MM.1S (cell line): Measurements from ENCODE around the gene TRIM7.
"Not testable (repeated sequence)": the region's sequence is repeated elsewhere in the genome, so short reads cannot be mapped to it uniquely, and the experiment has no call there.

Experiments used
- DNase-seq: peaks from one replicate; pipeline ENCODE4 v3.0.0-alpha.2; 2015
- H2AFZ ChIP-seq: fragments of 300-600 bp; sonication (generic); 2 replicates; pipeline ENCODE4 v1.6.0; 2016; ENCODE audit warnings: antibody characterized with exemption, low read length
- H3F3A ChIP-seq: fragments of 300-600 bp; sonication (generic); 2 replicates; pipeline ENCODE4 v1.6.1; 2016; ENCODE audit warnings: mild to moderate bottlenecking, antibody characterized with exemption, low read length, moderate library complexity, mixed read lengths; ENCODE audit not compliant: insufficient read depth
- H3K27ac ChIP-seq: fragments of 300-600 bp; sonication (generic); 2 replicates; pipeline ENCODE4 v1.5.1; 2016; ENCODE audit warnings: mild to moderate bottlenecking, low read length
- H3K27me3 ChIP-seq: fragments of 300-600 bp; sonication (generic); replicated peaks from 2 replicates; pipeline ENCODE4 v1.6.0; 2016; ENCODE audit warnings: low read length; ENCODE audit not compliant: insufficient read depth
- H3K36me3 ChIP-seq: fragments of 300-600 bp; sonication (generic); replicated peaks from 2 replicates; pipeline ENCODE4 v1.6.1; 2016; ENCODE audit warnings: mild to moderate bottlenecking, low read length, mixed read lengths; ENCODE audit not compliant: insufficient read depth
- H3K4me1 ChIP-seq: fragments of 300-600 bp; sonication (generic); 2 replicates; pipeline ENCODE4 v1.6.1; 2016; ENCODE audit warnings: low read length, mixed read lengths
- H3K4me2 ChIP-seq: fragments of 300-600 bp; sonication (generic); 2 replicates; pipeline ENCODE4 v1.6.0; 2016; ENCODE audit warnings: low read depth, low read length
- H3K4me3 ChIP-seq: fragments of 300-600 bp; sonication (generic); 2 replicates; pipeline ENCODE4 v1.5.1; 2016; ENCODE audit warnings: low read length, mixed read lengths
- H3K79me2 ChIP-seq: fragments of 300-600 bp; sonication (generic); 2 replicates; pipeline ENCODE4 v1.6.1; 2016; ENCODE audit warnings: mixed run types, low read length, mixed read lengths
- H3K9ac ChIP-seq: fragments of 300-600 bp; sonication (generic); 2 replicates; pipeline ENCODE4 v1.6.1; 2016; ENCODE audit warnings: low read length, mixed read lengths
- H3K9me2 ChIP-seq: fragments of 300-600 bp; sonication (generic); replicated peaks from 2 replicates; pipeline ENCODE4 v1.6.1; 2016; ENCODE audit warnings: mild to moderate bottlenecking, low read length, mixed read lengths; ENCODE audit not compliant: insufficient read depth
- H3K9me3 ChIP-seq: fragments of 300-600 bp; sonication (generic); replicated peaks from 2 replicates; pipeline ENCODE4 v1.6.1; 2016; ENCODE audit warnings: mild to moderate bottlenecking, low read length, mixed read lengths; ENCODE audit not compliant: insufficient read depth
- H4K20me1 ChIP-seq: fragments of 300-600 bp; sonication (generic); 2 replicates; pipeline ENCODE4 v1.6.1; 2016; ENCODE audit warnings: mild to moderate bottlenecking, low read length, moderate library complexity, mixed read lengths; ENCODE audit not compliant: insufficient read depth
- EZH2 ChIP-seq: fragments of 300-600 bp; sonication (generic); optimal IDR thresholded peaks from 2 replicates; pipeline ENCODE3; 2017; ENCODE audit warnings: low read depth, mild to moderate bottlenecking, antibody characterized with exemption, low read length, mixed read lengths
- EZH2phosphoT487 ChIP-seq: fragments of 300-600 bp; sonication (generic); IDR thresholded peaks from 2 replicates; pipeline ENCODE4 v1.6.1; 2018; ENCODE audit warnings: antibody characterized with exemption, low read length
- TF ChIP-seq, protein P1 (sequence below): fragments of 300-600 bp; sonication (generic); IDR thresholded peaks from 2 replicates; pipeline ENCODE4 v1.5.1; 2016; ENCODE audit warnings: antibody characterized with exemption, low read length, mixed read lengths

Gene TRIM7

GRCh38 chr5:181184845-181185216 lies 20.2 kb downstream of the TRIM7 start:
- Histone ChIP-seq H2AFZ (peak overlapping the region; percentile 52), H3K36me3 (no peaks in the 10 kb centered on the region), H3K9ac (peak overlapping the region; percentile 19; the same call in 1 of the 2 replicates), H3K79me2 (no peaks in the 10 kb centered on the region), H4K20me1 (no peaks in the 10 kb centered on the region), H3F3A (peaks cover 43% of the 10 kb centered on the region), H3K27me3 (peaks cover 4% of the 10 kb centered on the region; the same call in 1 of the 2 replicates), H3K4me1 (0 out of 2 replicates have a peak, but pooled peaks cover 4% of the 10 kb centered on the region), H3K9me2 (no peaks in the 10 kb centered on the region), H3K9me3 (no peaks in the 10 kb centered on the region), H3K4me3 (peak overlapping the region; percentile 1), H3K4me2 (peak overlapping the region; percentile 84; the same call in 1 of the 2 replicates), H3K27ac (peak overlapping the region; percentile 49; the same call in 1 of the 2 replicates)
- TF ChIP-seq, protein P1, sequence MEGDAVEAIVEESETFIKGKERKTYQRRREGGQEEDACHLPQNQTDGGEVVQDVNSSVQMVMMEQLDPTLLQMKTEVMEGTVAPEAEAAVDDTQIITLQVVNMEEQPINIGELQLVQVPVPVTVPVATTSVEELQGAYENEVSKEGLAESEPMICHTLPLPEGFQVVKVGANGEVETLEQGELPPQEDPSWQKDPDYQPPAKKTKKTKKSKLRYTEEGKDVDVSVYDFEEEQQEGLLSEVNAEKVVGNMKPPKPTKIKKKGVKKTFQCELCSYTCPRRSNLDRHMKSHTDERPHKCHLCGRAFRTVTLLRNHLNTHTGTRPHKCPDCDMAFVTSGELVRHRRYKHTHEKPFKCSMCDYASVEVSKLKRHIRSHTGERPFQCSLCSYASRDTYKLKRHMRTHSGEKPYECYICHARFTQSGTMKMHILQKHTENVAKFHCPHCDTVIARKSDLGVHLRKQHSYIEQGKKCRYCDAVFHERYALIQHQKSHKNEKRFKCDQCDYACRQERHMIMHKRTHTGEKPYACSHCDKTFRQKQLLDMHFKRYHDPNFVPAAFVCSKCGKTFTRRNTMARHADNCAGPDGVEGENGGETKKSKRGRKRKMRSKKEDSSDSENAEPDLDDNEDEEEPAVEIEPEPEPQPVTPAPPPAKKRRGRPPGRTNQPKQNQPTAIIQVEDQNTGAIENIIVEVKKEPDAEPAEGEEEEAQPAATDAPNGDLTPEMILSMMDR = no peak
- TF ChIP-seq EZH2 (no peak), EZH2phosphoT487 (no peak)
- DNase-seq = no peak

DNA sequence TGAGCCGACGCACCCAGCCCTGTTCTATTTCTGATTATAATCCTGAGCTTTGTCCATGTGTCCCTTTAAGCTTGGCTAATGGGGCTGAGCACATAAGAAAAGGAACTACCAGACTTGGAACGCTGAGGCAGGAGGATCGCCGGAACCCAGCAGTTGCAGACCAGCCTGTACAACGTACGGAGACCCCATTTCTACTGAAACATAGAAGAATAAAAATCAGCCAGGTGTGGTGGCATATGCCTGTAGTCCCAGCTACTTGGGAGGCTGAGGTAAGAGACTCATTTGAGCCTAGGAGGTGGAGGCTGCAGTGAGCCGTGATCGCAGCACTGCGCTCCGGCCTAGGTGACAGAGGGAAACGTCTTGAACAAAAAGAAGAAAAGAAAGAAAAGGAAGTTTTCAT lies 22.3 kb downstream of the TRIM7 start:
- no peak overlapping the region for H2AFZ ChIP-seq
- H3K4me2 ChIP-seq = no peak overlapping the region; the same call in 1 of the 2 replicates
- no peaks in the 10 kb centered on the region for H3K9me3 ChIP-seq
- no peak overlapping the region for H3K4me3 ChIP-seq
- H4K20me1 ChIP-seq = no peaks in the 10 kb centered on the region
- H3K27me3 ChIP-seq = peaks cover 8% of the 10 kb centered on the region
- H3F3A ChIP-seq = peaks cover 30% of the 10 kb centered on the region
- no peaks in the 10 kb centered on the region for H3K79me2 ChIP-seq
- DNase-seq = no peak
- TF ChIP-seq EZH2phosphoT487 = no peak
- TF ChIP-seq, protein P1 = no peak
- TF ChIP-seq EZH2 = no peak
- H3K9ac ChIP-seq = no peak overlapping the region
- 0 out of 2 replicates have a peak, but pooled peaks cover 4% of the 10 kb centered on the region for H3K4me1 ChIP-seq
- no peaks in the 10 kb centered on the region for H3K9me2 ChIP-seq
- no peaks in the 10 kb centered on the region for H3K36me3 ChIP-seq
- no peak overlapping the region for H3K27ac ChIP-seq

- TF ChIP-seq, protein P1 = peak; percentile 92
- TF ChIP-seq EZH2 = no peak
- H3K9ac ChIP-seq = no peak overlapping the region
- peaks cover 24% of the 10 kb centered on the region for H3F3A ChIP-seq
- H3K27ac ChIP-seq = no peak overlapping the region
- H3K9me2 ChIP-seq = no peaks in the 10 kb centered on the region
- H3K79me2 ChIP-seq = no peaks in the 10 kb centered on the region
- peak; percentile 82 for DNase-seq
- H3K36me3 ChIP-seq = no peaks in the 10 kb centered on the region
- 0 out of 2 replicates have a peak, but pooled peaks cover 4% of the 10 kb centered on the region for H3K4me1 ChIP-seq
- H3K27me3 ChIP-seq = peaks cover 8% of the 10 kb centered on the region
- H3K4me3 ChIP-seq = no peak overlapping the region
- no peak overlapping the region for H2AFZ ChIP-seq
- H3K9me3 ChIP-seq = no peaks in the 10 kb centered on the region
- no peaks in the 10 kb centered on the region for H4K20me1 ChIP-seq
- peak overlapping the region; percentile 6; the same call in 1 of the 2 replicates for H3K4me2 ChIP-seq
These were observed 23.1 kb downstream of the TRIM7 start for GRCh38 chr5:181181650-181182565.

DNA sequence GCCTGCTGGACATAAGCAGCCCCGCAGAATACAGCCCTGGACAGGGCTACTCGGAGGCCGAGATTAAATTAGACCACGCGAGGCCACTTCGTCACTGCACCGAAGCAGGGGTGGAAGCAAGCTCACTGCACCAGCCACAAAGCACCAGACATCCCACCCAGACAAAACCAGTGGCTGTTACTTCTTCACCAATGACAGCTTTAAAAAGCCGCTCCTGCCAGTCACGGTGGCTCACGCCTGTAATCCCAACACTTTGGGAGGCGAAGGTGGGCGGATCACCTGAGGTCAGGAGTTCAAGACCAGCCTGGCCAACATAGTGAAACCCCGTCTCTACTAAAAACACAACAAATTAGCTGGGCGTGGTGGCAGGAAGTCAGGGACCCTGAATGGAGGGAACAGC lies 27.4 kb downstream of the TRIM7 start:
- not testable (repeated sequence) for H3K9ac ChIP-seq, H2AFZ ChIP-seq, H3K79me2 ChIP-seq, DNase-seq, H4K20me1 ChIP-seq, H3K36me3 ChIP-seq, H3K4me3 ChIP-seq, H3K9me2 ChIP-seq, H3K4me1 ChIP-seq, H3K27ac ChIP-seq, H3K4me2 ChIP-seq, H3K9me3 ChIP-seq
- H3K27me3 ChIP-seq = peaks cover 15% of the 10 kb centered on the region
- peaks cover 19% of the 10 kb centered on the region for H3F3A ChIP-seq
